GM21576 (cell line): Measurements from ENCODE around the gene HAGHL.
"Not testable (repeated sequence)": the region's sequence is repeated elsewhere in the genome, so short reads cannot be mapped to it uniquely, and the experiment has no call there.

Experiments
- ATAC-seq: cut with Tn5 transposase; IDR thresholded peaks from one replicate; pipeline ENCODE4 v1.9.1; 2021; ENCODE audit warnings: mild to moderate bottlenecking, moderate library complexity; ENCODE audit not compliant: unreplicated experiment

Gene HAGHL

GRCh38 chr16:686459-687260, 40.2 kb upstream of the HAGHL start:
- no peak for ATAC-seq

DNA sequence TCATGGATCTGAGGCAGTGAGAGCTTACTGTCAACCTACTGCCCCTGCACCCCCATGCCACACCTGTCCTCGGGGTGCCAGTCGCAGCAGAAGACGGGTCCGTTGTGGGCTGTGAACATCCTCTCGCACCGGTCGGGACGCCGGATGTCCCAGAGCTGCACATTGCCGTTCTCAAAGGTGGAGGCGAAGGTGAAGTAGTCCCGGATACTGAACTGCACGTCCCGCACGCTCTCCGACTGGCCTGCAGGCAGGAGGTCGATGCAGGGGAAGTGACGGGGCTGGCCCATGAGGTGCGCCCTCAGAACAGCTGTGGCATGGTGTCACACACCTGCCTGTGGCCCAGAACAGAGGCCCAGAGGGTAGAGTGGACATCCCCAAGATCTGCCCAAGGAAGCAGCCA, 39.4 kb upstream of the HAGHL start:
- ATAC-seq, result no peak

- no peak for ATAC-seq
These were observed 37.6 kb upstream of the HAGHL start for GRCh38 chr16:689175-689897.

DNA sequence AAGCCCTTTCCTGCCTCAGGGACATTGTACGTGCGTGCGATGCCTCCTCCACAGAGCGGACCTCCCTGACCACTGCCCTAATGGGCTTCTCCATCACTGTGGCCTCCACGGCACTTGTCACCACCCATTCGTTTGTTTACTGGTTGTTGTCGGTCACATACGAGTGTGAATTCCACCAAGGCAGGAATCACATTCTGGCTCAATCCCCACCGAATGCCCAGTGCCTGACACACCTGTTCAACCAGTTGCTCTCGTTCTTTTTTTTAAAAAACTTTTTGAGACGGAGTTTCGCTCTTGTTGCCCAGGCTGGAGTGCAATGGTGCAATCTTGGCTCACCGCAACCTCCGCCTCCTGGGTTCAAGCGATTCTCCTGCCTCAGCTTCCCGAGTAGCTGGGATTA, 35.7 kb upstream of the HAGHL start:
- not testable (repeated sequence) for ATAC-seq

DNA sequence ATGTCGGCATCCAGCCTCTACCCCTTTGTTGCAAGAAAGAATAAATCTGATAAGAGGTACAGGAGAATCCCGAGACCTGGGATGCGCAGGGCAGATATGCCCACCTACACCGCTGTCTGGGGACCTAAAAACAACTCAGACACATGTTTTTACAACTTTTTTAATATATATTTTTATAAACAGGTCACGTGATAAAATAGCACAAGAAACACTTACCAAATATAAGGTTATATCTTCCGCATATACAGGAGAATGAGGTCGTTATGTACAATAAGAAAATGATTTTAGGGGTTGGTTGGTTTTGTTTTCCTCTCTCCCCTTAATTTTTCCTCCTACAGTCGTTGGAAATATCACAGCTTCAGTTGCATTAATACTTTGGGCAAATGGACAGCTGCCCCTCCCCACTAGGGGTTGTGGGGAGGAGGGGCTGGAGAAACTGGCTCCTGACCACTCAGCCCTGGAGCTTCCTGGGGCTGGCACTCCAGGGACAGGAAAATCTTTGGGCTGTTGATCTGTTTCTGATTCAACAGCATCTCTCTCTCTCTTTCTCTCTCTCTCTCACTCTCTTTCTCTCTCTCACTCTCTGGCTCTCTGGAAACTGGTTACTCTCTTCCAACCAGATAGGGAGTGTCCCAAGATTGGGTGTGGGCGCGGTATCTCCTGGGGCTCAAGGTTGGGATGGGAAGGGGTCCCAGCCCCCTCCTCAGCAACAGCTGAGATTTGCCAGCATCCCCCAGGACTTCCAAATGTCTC, 34.4 kb upstream of the HAGHL start:
- no peak for ATAC-seq

DNA sequence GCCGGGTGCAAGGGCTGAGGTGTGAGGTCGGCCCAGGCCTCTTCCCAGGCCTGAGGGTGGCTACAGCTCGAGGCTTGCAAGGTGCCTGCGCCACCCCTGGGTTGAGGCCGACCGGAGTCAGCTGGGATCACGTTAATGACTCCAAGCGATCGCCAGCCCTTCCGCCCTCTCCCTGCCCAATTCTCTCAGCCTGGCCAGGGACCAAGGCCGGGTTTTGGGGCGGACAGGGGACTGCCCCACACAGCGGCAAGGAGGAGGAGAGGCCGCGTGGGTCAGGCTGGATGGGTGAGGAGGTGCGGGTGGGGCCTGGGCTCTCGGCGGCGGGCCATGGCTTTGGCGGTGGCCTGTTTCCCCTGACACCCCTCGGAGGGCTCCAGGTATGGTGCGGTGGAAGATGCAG, 33.5 kb upstream of the HAGHL start:
- ATAC-seq, result no peak

DNA sequence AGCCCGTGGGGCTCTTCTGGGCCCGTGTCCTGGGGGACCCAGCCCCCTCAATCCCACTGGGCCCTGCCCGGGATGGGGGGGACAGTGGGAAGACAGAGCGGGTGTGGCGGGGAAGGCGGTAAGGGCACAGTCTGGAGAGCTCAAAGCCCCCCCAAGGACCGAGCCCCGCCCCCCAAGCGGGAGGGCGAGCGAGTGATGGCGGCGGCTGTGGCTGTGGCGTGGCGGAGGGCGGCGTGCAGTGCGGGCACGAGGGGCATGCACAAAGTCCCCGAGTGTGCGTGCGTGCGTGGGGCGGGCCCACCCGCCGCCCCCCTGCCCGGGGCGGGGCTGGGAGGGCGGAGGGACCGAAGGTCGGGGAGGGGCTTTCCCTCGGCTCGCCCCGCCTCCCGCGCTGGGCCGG, 33.1 kb upstream of the HAGHL start:
- no peak for ATAC-seq

DNA sequence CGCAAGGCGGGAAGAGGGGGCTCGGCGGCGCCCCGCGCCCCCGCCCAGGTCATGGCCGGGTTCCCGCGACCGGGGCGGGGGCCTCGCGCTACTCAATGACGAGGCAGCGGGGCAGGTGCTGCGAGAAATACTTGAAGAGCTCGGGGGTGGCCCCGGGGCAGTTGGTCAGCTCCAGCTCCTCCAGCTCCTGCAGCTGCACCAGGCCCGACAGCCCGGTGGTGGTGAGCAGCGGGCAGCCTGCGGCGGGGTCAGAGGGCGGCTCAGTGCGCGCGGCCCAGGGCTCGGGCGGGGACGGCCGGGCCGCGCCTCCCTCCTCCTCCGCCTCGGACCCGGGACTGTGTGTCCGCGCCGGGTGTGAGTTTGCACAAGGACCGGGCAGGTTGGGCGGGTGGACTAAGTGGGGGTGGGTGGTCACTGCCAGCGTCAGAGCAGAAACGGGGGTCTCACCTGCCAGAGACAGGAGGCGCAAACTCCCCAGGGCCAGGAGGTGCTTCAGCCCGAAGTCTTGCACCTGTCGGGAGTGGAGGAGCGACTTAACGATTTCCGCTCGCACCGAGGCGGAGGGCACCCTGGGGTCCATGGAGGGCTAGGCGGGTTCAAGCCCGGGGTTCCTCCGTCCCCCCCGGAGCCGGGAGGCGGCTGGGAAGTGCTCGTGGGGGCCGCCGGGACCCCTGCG, 32.6 kb upstream of the HAGHL start:
- no peak for ATAC-seq

DNA sequence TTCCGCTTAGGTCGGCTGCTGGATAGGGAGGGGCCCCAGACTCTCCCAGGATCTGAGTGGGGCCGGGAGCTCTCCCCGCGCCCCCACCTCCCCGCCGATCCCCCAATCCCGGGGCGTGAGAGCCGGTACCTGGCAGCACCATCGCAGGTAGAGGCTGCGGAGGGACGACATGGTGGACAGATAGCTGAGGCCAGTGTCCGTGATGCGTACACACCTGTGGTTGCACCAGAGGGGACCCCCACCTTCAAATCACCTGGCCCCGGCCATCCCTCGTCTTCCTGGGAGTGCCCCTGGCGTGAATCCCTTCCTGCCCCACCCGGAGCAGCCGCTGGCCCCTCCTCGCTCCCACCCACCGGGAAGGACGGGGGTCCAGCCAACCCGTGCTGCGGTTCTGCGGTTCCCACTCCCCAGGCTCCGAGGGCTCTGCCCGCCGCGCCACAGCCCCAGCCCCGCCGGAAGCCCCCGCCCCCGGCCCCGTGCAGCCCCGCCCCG, 32.0 kb upstream of the HAGHL start:
- no peak for ATAC-seq

GRCh38 chr16:695355-696089, 31.4 kb upstream of the HAGHL start:
- no peak for ATAC-seq

GRCh38 chr16:698911-699671, 27.8 kb upstream of the HAGHL start:
- ATAC-seq, result no peak

DNA sequence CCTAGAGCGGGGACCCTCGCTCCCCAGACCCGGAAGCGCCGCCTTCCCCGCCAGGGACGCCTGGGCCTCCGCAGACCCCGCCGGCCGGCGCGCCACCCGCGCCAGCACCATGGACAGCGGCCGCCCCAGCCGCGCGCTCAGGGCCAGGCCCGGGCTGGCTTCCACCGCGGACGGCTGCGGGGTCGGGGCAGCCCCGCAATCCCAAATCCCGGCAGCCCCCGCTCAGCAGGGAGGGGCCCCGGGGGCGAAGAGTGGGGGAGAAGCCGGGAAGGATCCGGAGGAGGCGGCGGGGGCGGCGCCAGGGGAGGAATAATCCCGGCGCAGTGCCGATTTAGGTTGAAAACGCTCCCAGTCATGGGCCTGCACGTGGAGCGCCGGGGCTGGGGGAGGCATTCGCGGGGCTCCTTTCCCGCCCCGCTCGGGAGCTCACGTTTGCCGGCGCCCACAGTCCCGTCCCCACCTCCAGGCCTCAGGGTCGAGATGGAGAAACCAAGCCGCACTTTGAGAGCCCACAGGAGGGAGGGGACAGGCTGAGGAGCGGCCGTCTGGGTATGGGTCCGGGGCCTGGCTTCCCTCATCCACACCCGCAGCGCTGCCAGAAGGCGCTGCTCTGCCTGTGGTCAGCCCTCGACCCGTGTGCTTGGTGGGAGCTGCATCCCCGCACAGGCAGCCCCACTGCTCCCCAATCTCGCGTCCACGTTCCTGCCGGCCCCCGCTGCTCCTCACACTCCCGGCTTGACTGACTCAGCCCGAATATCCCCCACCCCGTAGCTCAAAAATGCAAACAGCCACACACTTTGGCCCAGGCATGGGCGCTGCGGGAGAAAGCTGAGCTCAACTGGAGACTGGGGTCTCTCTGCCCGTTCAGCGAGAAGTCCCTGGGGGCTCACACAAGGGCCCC, 26.0 kb upstream of the HAGHL start:
- ATAC-seq, result no peak

GRCh38 chr16:702341-702740, 24.6 kb upstream of the HAGHL start:
- no peak for ATAC-seq

DNA sequence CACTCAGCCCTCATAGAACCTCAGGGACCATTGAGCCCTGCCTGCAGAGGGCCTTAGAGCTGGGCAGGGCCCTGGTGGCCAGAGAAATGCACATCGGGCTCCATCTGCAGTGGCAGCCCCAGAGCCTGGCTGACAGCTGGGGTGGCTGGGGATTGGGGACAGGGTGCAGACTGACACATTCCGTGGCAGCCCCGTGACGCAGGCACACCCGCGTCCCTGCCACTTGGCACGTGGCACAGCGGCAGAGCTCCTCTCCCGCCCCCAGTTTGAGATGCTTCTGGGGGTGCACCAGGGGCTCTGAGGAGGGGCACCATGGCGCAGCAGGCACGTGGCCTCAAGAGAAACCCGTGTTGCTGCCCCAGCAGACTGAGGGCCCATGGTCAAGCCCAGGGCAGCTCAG, 23.5 kb upstream of the HAGHL start:
- ATAC-seq, result no peak

GRCh38 chr16:704047-704446, 22.9 kb upstream of the HAGHL start:
- no peak for ATAC-seq

- no peak for ATAC-seq
These were observed 22.1 kb upstream of the HAGHL start for GRCh38 chr16:704552-705380.

GRCh38 chr16:705431-706188, 21.3 kb upstream of the HAGHL start, which contains the start of gene FBXL16:
Gene FBXL16 (minus strand): TSS chr16:705801. CDS start chr16:697405, 8,396 bp downstream.
- no peak for ATAC-seq
